HG02885 (cell line): ENCODE results near the gene CTNNA3.
"Not testable (repeated sequence)": the region's sequence is repeated elsewhere in the genome, so short reads cannot be mapped to it uniquely, and the experiment has no call there.

Experiments used
- ATAC-seq: cut with Tn5 transposase; IDR thresholded peaks from one replicate; pipeline ENCODE4 v1.9.1; 2021; ENCODE audit warnings: mild to moderate bottlenecking; ENCODE audit not compliant: unreplicated experiment, poor library complexity

Gene CTNNA3

GRCh38 chr10:67696029-67696428, at the start of gene CTNNA3:
TSS of gene CTNNA3 (minus strand) at chr10:67696195.
- peak; percentile 92 for ATAC-seq

GRCh38 chr10:67735430-67735829, 39.4 kb upstream of the CTNNA3 start:
- ATAC-seq, result no peak

GRCh38 chr10:67733511-67733910, 37.5 kb upstream of the CTNNA3 start:
- no peak for ATAC-seq

DNA sequence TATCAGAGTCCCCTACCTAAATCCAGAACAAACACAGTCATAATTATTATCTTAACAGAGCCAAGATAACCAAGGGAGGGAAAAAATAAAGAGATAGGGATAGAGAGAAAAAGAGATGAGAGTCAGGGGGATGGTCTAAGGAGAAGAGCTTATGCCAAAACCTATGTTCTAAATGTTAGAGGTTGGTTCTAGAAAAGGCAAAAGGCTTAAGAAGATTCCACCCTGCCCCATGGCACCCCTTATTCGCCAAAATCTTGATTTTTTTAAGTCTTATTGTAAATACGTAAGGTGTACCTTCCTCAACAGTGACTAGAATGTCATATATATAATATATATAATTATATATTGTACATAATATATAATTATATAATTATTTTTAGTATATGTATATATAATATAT, 29.6 kb upstream of the CTNNA3 start:
- no peak for ATAC-seq

DNA sequence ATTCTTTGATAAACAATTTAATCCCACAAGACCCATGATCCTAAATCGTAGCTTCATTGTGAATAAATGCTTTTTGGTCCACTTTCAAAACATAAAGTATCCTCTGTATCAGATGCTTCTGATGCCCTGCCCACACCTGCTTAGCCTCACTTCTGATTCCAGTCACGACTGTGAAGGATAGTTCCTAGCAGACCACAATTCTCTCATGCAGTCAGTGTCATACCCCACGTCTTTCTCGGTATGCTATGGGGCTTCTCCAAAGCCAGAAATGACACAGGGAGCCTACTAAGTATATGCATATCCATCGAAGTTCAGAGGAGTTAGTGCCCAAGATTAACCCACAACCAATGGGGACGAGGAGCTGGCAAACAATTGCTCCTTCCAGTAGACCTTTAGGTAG, 27.6 kb upstream of the CTNNA3 start:
- peak; percentile 45 for ATAC-seq

DNA sequence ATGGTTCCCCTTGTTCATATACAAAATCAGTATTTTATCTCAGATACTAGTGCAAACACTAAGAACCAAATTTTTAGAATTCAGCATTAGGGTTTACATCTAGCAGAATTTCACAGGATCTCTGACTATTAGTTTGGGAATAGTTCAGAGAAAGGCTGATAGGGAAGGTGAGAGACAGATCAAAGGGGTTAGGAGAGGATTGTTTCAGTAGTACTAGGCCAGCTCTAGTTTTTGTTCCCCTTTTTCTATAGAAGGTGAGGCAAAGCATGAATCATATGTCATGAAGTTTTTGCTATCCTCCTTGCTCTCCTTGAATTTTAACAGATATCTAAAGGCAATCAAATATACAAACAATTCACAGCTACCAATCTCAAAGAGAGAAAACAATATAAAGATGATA, 26.1 kb upstream of the CTNNA3 start:
- ATAC-seq, result peak; percentile 98

DNA sequence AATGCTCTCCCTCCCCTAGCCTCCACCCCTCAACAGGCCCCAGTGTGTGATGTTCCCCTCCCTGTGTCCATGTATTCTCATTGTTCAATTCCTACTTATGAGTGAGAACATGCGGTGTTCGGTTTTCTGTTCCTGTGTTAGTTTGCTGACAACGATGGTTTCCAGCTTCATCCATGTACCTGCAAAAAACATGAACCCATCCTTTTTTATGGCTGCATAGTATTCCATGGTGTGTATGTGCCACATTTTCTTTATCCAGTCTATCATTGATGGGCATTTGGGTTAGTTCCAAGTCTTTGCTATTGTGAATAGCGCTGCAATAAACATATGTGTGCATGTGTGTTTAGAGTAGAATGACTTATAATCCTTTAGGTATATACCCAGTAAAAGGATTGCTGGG, 20.5 kb upstream of the CTNNA3 start:
- not testable (repeated sequence) for ATAC-seq

DNA sequence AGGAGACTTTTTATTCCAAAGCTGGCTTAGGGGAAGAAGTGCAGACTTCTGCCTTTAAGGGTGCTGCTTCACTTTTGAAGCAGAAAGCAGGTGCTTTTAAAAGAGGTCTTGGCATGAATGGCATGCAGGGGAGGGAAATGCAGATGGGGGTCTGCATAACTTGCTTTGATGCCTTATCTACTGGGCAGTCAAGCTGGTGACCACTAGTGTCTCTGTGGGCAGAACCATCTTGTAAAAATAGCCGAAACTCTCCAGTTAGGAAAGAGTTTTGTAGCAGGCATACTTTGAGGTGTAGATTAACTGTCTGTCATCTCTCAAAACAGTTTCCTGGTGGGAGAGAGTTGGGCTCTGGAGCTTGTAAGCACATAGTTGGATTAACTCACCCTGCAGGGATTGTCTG, 9.9 kb upstream of the CTNNA3 start:
- ATAC-seq, result no peak

- not testable (repeated sequence) for ATAC-seq
Observed at GRCh38 chr10:67699613-67700270, 3.7 kb upstream of the CTNNA3 start.

- ATAC-seq, result no peak
Observed at GRCh38 chr10:67698164-67698563, 2.2 kb upstream of the CTNNA3 start.

GRCh38 chr10:67697724-67698131, 1.7 kb upstream of the CTNNA3 start:
- peak; percentile 78 for ATAC-seq

- no peak for ATAC-seq
Observed at GRCh38 chr10:67696679-67697078, 684 bp upstream of the CTNNA3 start.

DNA sequence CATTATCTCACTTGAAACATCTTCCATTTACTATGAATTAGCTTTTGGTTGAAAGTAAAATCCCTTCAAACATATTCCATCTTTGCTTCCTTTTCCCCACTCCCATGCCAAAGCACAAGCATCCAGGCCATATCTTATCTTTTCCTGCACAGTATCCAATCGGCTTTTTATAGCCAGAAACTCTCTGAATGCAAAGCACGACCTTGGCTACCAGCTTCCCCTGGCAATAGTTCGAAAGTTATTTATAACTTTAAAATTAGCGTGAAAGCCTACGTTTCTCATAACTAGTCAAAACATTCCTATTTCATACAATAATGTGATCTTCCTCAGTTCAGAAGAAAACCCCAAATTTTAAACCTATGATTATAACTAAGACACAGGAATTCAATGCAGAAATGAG, 440 bp downstream of the CTNNA3 start:
- no peak for ATAC-seq

DNA sequence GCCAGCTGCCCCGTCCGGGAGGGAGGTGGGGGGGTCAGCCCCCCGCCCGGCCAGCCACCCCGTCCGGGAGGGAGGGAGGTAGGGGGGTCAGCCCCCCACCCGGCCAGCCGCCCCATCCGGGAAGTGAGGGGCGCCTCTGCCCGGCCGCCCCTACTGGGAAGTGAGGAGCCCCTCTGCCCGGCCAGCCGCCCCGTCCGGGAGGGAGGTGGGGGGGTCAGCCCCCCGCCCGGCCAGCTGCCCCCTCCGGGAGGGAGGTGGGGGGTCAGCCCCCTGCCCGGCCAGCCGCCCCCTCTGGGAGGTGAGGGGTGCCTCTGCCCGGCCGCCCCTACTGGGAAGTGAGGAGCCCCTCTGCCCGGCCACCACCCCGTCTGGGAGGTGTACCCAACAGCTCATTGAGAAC, 4.1 kb downstream of the CTNNA3 start:
- not testable (repeated sequence) for ATAC-seq

- ATAC-seq, result not testable (repeated sequence)
Observed at GRCh38 chr10:67690540-67690939, 5.5 kb downstream of the CTNNA3 start.

- not testable (repeated sequence) for ATAC-seq
Observed at GRCh38 chr10:67684140-67684539, 11.9 kb downstream of the CTNNA3 start.

DNA sequence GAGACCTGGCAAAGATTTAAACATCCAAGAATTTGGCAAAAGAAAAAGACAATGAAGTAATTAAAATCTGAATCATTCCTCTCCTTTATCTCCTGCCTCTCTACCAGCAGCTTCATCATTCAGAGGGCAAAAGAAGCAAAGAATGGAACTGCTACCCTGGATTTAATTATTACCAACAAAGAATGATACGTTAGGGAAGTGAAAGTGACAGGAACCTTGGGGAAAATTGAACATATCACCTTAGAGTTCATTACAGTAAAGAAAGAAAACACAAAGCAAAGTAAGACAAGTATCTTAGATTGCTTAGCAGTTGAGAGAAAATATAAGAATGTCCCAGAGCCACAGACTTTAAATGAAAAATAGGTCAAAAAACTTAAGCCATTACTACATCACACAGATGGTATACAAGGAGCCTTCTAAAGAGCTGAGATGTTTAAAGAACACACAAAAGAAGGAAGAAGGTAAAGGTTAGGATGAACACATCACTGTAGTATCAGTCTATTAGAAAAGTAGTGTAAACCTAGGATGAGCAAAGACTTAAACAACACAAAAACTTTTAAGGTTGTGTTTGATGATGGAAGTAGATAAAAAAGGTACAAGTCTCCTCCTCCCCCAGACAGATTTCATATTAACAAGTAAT, 17.5 kb downstream of the CTNNA3 start:
- no peak for ATAC-seq

DNA sequence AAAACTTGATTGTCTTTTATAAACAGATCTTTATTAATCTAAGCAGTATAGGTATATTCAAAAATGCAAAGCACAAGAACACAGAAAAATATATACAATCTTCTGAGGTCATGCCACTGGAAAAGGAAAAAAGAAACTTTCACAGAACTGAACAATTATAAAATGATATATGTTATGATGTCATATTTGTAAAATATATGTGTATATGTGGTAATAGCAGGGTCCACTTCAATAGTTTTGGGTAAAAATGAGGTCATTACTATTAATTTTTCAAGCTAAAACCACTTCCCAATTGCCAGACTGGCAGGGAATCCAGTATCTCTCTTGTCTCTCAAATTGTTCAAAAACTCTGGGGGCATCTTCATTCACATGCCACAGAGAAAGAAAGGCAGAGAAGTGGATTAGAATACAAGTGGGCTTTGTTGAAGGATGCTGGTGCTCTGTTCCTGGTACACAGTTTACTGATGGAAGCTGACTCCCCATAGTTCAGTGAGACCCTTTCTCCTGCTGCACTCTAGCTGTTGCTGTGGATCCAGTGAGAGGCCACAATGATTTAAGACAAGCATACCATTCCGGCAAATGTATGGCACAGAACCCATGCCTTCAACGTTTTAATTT, 19.7 kb downstream of the CTNNA3 start:
- no peak for ATAC-seq

- ATAC-seq, result no peak
Observed at GRCh38 chr10:67670401-67670800, 25.6 kb downstream of the CTNNA3 start.

- no peak for ATAC-seq
Observed at GRCh38 chr10:67669978-67670377, 26.0 kb downstream of the CTNNA3 start.

GRCh38 chr10:67668448-67668847, 27.5 kb downstream of the CTNNA3 start:
- ATAC-seq, result no peak

GRCh38 chr10:67667035-67667425, 29.0 kb downstream of the CTNNA3 start:
- no peak for ATAC-seq
